B cell (primary cell): Measurements from ENCODE around the gene LNPK. TPM values are rescaled to one million over a fixed set of nuclear protein-coding genes. Genes with fewer than 3 reads are reported as not detected.
"Not testable (repeated sequence)": the region's sequence is repeated elsewhere in the genome, so short reads cannot be mapped to it uniquely, and the experiment has no call there.

Experiments
- ATAC-seq: fragments of 200-7000 bp; cut with Tn5 transposase; one replicate; pipeline ENCODE4 v1.10.0; 2021; ENCODE audit warnings: low read depth, mild to moderate bottlenecking, moderate number of reproducible peaks, moderate library complexity
- CTCF ChIA-PET: fragments of 350-600 bp; sonication (Branson Sonifier 250); formaldehyde crosslinking; loops from one replicate; lab custom pipeline; 2021; ENCODE audit warnings: antibody characterized with exemption, inconsistent platforms; lab: Charles Lee
- POLR2A ChIA-PET: fragments of 350-600 bp; sonication (Branson Sonifier 250); formaldehyde crosslinking; loops from one replicate; lab custom pipeline; 2021; ENCODE audit warnings: antibody characterized with exemption; lab: Charles Lee
- DNase-seq: peaks from one replicate; pipeline ENCODE4 v3.0.0; 2013
- H2AFZ ChIP-seq: 2 replicates; pipeline ENCODE4 v1.6.1; 2012; ENCODE audit warnings: mild to moderate bottlenecking, low read depth, low read length; ENCODE audit not compliant: insufficient read depth, poor library complexity, severe bottlenecking
- H3K27ac ChIP-seq, 2 donors: 1 replicate in 1 of 2; 2 replicates in 1 of 2; pipeline ENCODE4 v1.5.1; 2012 to 2013; ENCODE audit warnings: low read length in 2 of 2, mild to moderate bottlenecking in 2 of 2, moderate library complexity in 1 of 2
- H3K27me3 ChIP-seq, 4 experiments: fragments of 200-600 bp in 1 of 4; sonication (generic) in 1 of 4; replicated peaks in 1 of 4; 1 replicate in 2 of 4; 2 replicates in 2 of 4; pipeline versions ENCODE4 v1.6.1 to v1.7.0; 2013 to 2016; ENCODE audit warnings: low read length in 3 of 4, mild to moderate bottlenecking in 2 of 4, mixed read lengths in 1 of 4, moderate library complexity in 1 of 4; ENCODE audit not compliant: insufficient read depth in 4 of 4, control insufficient read depth in 3 of 4; ENCODE audit errors: control extremely low read depth in 1 of 4
- H3K36me3 ChIP-seq, 2 experiments: replicated peaks in 1 of 2; 1 replicate in 1 of 2; 2 replicates in 1 of 2; pipeline versions ENCODE4 v1.6.1 to v1.7.1; 2013; ENCODE audit warnings: low read length in 1 of 2; ENCODE audit not compliant: insufficient read depth in 2 of 2, control insufficient read depth in 1 of 2; ENCODE audit errors: control extremely low read depth in 1 of 2, extremely low read depth in 1 of 2
- H3K4me1 ChIP-seq, 2 donors: fragments of 200-600 bp in 1 of 2; sonication (generic) in 1 of 2; 1 replicate in 1 of 2; 2 replicates in 1 of 2; pipeline versions ENCODE4 v1.5.1 to v1.6.1; 2013 to 2017; ENCODE audit warnings: low read length in 2 of 2; ENCODE audit not compliant: control insufficient read depth in 2 of 2, insufficient read depth in 2 of 2
- H3K4me2 ChIP-seq: replicated peaks from 2 replicates; pipeline ENCODE3; 2012; ENCODE audit warnings: mild to moderate bottlenecking, low read depth, low read length; ENCODE audit not compliant: poor library complexity, severe bottlenecking
- H3K4me3 ChIP-seq, 5 experiments: fragments of 200-600 bp in 1 of 5; sonication (generic) in 1 of 5; 1 replicate in 3 of 5; 2 replicates in 2 of 5; pipeline versions ENCODE4 v1.5.1 to v1.7.0; 2011 to 2016; ENCODE audit warnings: low read length in 4 of 5, mild to moderate bottlenecking in 4 of 5, low read depth in 2 of 5, control low read depth in 1 of 5, moderate library complexity in 1 of 5; ENCODE audit not compliant: insufficient read depth in 1 of 5; ENCODE audit errors: control extremely low read depth in 1 of 5, extremely low read depth in 1 of 5
- H3K79me2 ChIP-seq: fragments of 200-600 bp; sonication (generic); one replicate; pipeline ENCODE4 v1.6.0; 2016; ENCODE audit warnings: low read length; ENCODE audit not compliant: control insufficient read depth, insufficient read depth
- H3K9ac ChIP-seq: fragments of 200-600 bp; sonication (generic); 2 replicates; pipeline ENCODE4 v1.6.1; 2017; ENCODE audit warnings: mild to moderate bottlenecking, low read length, moderate library complexity
- H3K9me3 ChIP-seq, 3 donors: one replicate each; pipeline versions ENCODE4 v1.6.1 to v1.7.1; 2013; ENCODE audit warnings: low read length in 2 of 3; ENCODE audit not compliant: control insufficient read depth in 2 of 3, insufficient read depth in 1 of 3; ENCODE audit errors: control extremely low read depth in 1 of 3
- H4K20me1 ChIP-seq: 2 replicates; pipeline ENCODE4 v1.6.0; 2012; ENCODE audit warnings: mild to moderate bottlenecking, low read length; ENCODE audit not compliant: insufficient read depth, control insufficient read depth, poor library complexity, severe bottlenecking
- H3K27ac Mint-ChIP-seq: one replicate; pipeline ENCODE4 v1.8.0; 2021; ENCODE audit warnings: mixed read lengths
- H3K27me3 Mint-ChIP-seq: one replicate; pipeline ENCODE4 v1.8.0; 2021; ENCODE audit warnings: mixed read lengths
- H3K4me1 Mint-ChIP-seq: one replicate; pipeline ENCODE4 v1.8.0; 2021; ENCODE audit warnings: mixed read lengths
- H3K4me3 Mint-ChIP-seq: one replicate; pipeline ENCODE4 v1.8.0; 2021; ENCODE audit warnings: mixed read lengths
- H3K9me3 Mint-ChIP-seq: one replicate; pipeline ENCODE4 v1.8.0; 2022; ENCODE audit warnings: mixed read lengths; ENCODE audit not compliant: insufficient read depth
- EZH2 ChIP-seq: IDR thresholded peaks from 2 replicates; pipeline ENCODE4 v1.6.1; 2012; ENCODE audit warnings: borderline replicate concordance, low read depth, mild to moderate bottlenecking, moderate library complexity, low read length; ENCODE audit not compliant: insufficient read depth, poor library complexity, severe bottlenecking
- WGBS: methylation state at CpG from one replicate; pipeline ENCODE4 v1.1.5; 2013; ENCODE audit warnings: missing lambda C conversion rate; ENCODE audit not compliant: insufficient coverage; 5-methylcytosine and 5-hydroxymethylcytosine counted together
- intact Hi-C: fragments of 100-400 bp; cut with micrococcal nuclease; formaldehyde crosslinking; loops from one replicate; pipeline ENCODE4 v1.10.0; 2022
- polyA plus RNA-seq: library from polyadenylated mRNA; depleted of rRNA; stranded (reverse); fragments of >200 nt; gene quantifications from 2 replicates; pipeline ENCODE4 v1.2.3, GENCODE V29; 2012
- total RNA-seq, 2 donors: library from RNA; stranded (reverse); fragments of 120-200 nt in 1 of 2; gene quantifications; 1 replicate in 1 of 2; 2 replicates in 1 of 2; pipeline versions ENCODE4 v1.2.3 to v1.2.4, GENCODE V29; 2013 to 2022
- TF ChIP-seq, protein P1 (sequence below): fragments of 200-600 bp; IDR thresholded peaks from one replicate; pipeline ENCODE4 v1.8.0; 2022; ENCODE audit warnings: antibody characterized with exemption, mild to moderate bottlenecking

The LNPK gene
- total and polyA plus RNA-seq, 2 donors (not counting 1 experiment from before 2014, with no cell fraction given), result 3.2 to 15.9 TPM

- Mint-ChIP-seq H3K27me3 (no peaks in the 10 kb centered on the region), H3K9me3 (no peaks in the 10 kb centered on the region), H3K4me3 (no peak overlapping the region), H3K4me1 (no peaks in the 10 kb centered on the region), H3K27ac (no peak overlapping the region)
- POLR2A ChIA-PET, result no interaction called here
- no peak for TF ChIP-seq EZH2
- TF ChIP-seq, protein P1, sequence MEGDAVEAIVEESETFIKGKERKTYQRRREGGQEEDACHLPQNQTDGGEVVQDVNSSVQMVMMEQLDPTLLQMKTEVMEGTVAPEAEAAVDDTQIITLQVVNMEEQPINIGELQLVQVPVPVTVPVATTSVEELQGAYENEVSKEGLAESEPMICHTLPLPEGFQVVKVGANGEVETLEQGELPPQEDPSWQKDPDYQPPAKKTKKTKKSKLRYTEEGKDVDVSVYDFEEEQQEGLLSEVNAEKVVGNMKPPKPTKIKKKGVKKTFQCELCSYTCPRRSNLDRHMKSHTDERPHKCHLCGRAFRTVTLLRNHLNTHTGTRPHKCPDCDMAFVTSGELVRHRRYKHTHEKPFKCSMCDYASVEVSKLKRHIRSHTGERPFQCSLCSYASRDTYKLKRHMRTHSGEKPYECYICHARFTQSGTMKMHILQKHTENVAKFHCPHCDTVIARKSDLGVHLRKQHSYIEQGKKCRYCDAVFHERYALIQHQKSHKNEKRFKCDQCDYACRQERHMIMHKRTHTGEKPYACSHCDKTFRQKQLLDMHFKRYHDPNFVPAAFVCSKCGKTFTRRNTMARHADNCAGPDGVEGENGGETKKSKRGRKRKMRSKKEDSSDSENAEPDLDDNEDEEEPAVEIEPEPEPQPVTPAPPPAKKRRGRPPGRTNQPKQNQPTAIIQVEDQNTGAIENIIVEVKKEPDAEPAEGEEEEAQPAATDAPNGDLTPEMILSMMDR, result no peak
- Histone ChIP-seq H3K36me3 (peaks cover 0 to 1% of the 10 kb centered on the region in 2 experiments), H3K9me3 (no peaks in the 10 kb centered on the region), H3K9ac (no peak overlapping the region), H3K4me1 (no peaks in the 10 kb centered on the region), H4K20me1 (no peaks in the 10 kb centered on the region), H3K4me2 (no peak overlapping the region), H2AFZ (no peak overlapping the region), H3K4me3 (no peak overlapping the region), H3K27ac (no peak overlapping the region), H3K27me3 (no peaks in the 10 kb centered on the region), H3K79me2 (no peaks in the 10 kb centered on the region)
- intact Hi-C loops, result no loop called here
- DNase-seq, result no peak
- no peak for ATAC-seq
- CTCF ChIA-PET, result no interaction called here
- no CpG with 5 or more reads among the region's 4 CpGs for WGBS
These were observed 37.9 kb downstream of the LNPK start for GRCh38 chr2:175964195-175964594.

DNA sequence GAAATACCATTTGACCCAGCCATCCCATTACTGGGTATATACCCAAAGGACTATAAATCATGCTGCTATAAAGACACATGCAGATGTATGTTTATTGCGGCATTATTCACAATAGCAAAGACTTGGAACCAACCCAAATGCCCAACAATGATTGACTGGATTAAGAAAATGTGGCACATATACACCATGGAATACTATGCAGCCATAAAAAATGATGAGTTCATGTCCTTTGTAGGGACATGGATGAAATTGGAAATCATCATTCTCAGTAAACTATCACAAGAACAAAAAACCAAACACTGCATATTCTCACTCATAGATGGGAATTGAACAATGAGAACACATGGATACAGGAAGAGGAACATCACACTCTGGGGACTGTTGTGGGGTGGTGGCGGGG, 38.9 kb downstream of the LNPK start:
- no CpG with 5 or more reads among the region's 2 CpGs for WGBS
- intact Hi-C loops, H4K20me1 ChIP-seq, H3K4me3 ChIP-seq, H3K9me3 Mint-ChIP-seq, H3K4me1 Mint-ChIP-seq, H3K27ac ChIP-seq, ATAC-seq, H3K4me1 ChIP-seq, H2AFZ ChIP-seq, CTCF ChIA-PET, H3K4me2 ChIP-seq, H3K36me3 ChIP-seq, POLR2A ChIA-PET, H3K9ac ChIP-seq, H3K9me3 ChIP-seq, DNase-seq, H3K79me2 ChIP-seq, H3K27me3 ChIP-seq, H3K27me3 Mint-ChIP-seq, H3K27ac Mint-ChIP-seq, H3K4me3 Mint-ChIP-seq: not testable (repeated sequence)
